B cell (primary cell): ENCODE measurements around the gene PTPN1. TPM values are rescaled to one million over a fixed set of nuclear protein-coding genes. Genes with fewer than 3 reads are reported as not detected.

Experiments used
- ATAC-seq: fragments of 200-7000 bp; cut with Tn5 transposase; one replicate; pipeline ENCODE4 v1.10.0; 2021; ENCODE audit warnings: low read depth, mild to moderate bottlenecking, moderate number of reproducible peaks, moderate library complexity
- CTCF ChIA-PET: fragments of 350-600 bp; sonication (Branson Sonifier 250); formaldehyde crosslinking; loops from one replicate; lab custom pipeline; 2021; ENCODE audit warnings: antibody characterized with exemption, inconsistent platforms; lab: Charles Lee
- POLR2A ChIA-PET: fragments of 350-600 bp; sonication (Branson Sonifier 250); formaldehyde crosslinking; loops from one replicate; lab custom pipeline; 2021; ENCODE audit warnings: antibody characterized with exemption; lab: Charles Lee
- DNase-seq: peaks from one replicate; pipeline ENCODE4 v3.0.0; 2013
- H2AFZ ChIP-seq: 2 replicates; pipeline ENCODE4 v1.6.1; 2012; ENCODE audit warnings: mild to moderate bottlenecking, low read depth, low read length; ENCODE audit not compliant: insufficient read depth, poor library complexity, severe bottlenecking
- H3K27ac ChIP-seq, 2 donors: 1 replicate in 1 of 2; 2 replicates in 1 of 2; pipeline ENCODE4 v1.5.1; 2012 to 2013; ENCODE audit warnings: low read length in 2 of 2, mild to moderate bottlenecking in 2 of 2, moderate library complexity in 1 of 2
- H3K27me3 ChIP-seq, 4 experiments: fragments of 200-600 bp in 1 of 4; sonication (generic) in 1 of 4; replicated peaks in 1 of 4; 1 replicate in 2 of 4; 2 replicates in 2 of 4; pipeline versions ENCODE4 v1.6.1 to v1.7.0; 2013 to 2016; ENCODE audit warnings: low read length in 3 of 4, mild to moderate bottlenecking in 2 of 4, mixed read lengths in 1 of 4, moderate library complexity in 1 of 4; ENCODE audit not compliant: insufficient read depth in 4 of 4, control insufficient read depth in 3 of 4; ENCODE audit errors: control extremely low read depth in 1 of 4
- H3K36me3 ChIP-seq, 2 experiments: replicated peaks in 1 of 2; 1 replicate in 1 of 2; 2 replicates in 1 of 2; pipeline versions ENCODE4 v1.6.1 to v1.7.1; 2013; ENCODE audit warnings: low read length in 1 of 2; ENCODE audit not compliant: insufficient read depth in 2 of 2, control insufficient read depth in 1 of 2; ENCODE audit errors: control extremely low read depth in 1 of 2, extremely low read depth in 1 of 2
- H3K4me1 ChIP-seq, 2 donors: fragments of 200-600 bp in 1 of 2; sonication (generic) in 1 of 2; 1 replicate in 1 of 2; 2 replicates in 1 of 2; pipeline versions ENCODE4 v1.5.1 to v1.6.1; 2013 to 2017; ENCODE audit warnings: low read length in 2 of 2; ENCODE audit not compliant: control insufficient read depth in 2 of 2, insufficient read depth in 2 of 2
- H3K4me2 ChIP-seq: replicated peaks from 2 replicates; pipeline ENCODE3; 2012; ENCODE audit warnings: mild to moderate bottlenecking, low read depth, low read length; ENCODE audit not compliant: poor library complexity, severe bottlenecking
- H3K4me3 ChIP-seq, 5 experiments: fragments of 200-600 bp in 1 of 5; sonication (generic) in 1 of 5; 1 replicate in 3 of 5; 2 replicates in 2 of 5; pipeline versions ENCODE4 v1.5.1 to v1.7.0; 2011 to 2016; ENCODE audit warnings: low read length in 4 of 5, mild to moderate bottlenecking in 4 of 5, low read depth in 2 of 5, control low read depth in 1 of 5, moderate library complexity in 1 of 5; ENCODE audit not compliant: insufficient read depth in 1 of 5; ENCODE audit errors: control extremely low read depth in 1 of 5, extremely low read depth in 1 of 5
- H3K79me2 ChIP-seq: fragments of 200-600 bp; sonication (generic); one replicate; pipeline ENCODE4 v1.6.0; 2016; ENCODE audit warnings: low read length; ENCODE audit not compliant: control insufficient read depth, insufficient read depth
- H3K9ac ChIP-seq: fragments of 200-600 bp; sonication (generic); 2 replicates; pipeline ENCODE4 v1.6.1; 2017; ENCODE audit warnings: mild to moderate bottlenecking, low read length, moderate library complexity
- H3K9me3 ChIP-seq, 3 donors: one replicate each; pipeline versions ENCODE4 v1.6.1 to v1.7.1; 2013; ENCODE audit warnings: low read length in 2 of 3; ENCODE audit not compliant: control insufficient read depth in 2 of 3, insufficient read depth in 1 of 3; ENCODE audit errors: control extremely low read depth in 1 of 3
- H4K20me1 ChIP-seq: 2 replicates; pipeline ENCODE4 v1.6.0; 2012; ENCODE audit warnings: mild to moderate bottlenecking, low read length; ENCODE audit not compliant: insufficient read depth, control insufficient read depth, poor library complexity, severe bottlenecking
- H3K27ac Mint-ChIP-seq: one replicate; pipeline ENCODE4 v1.8.0; 2021; ENCODE audit warnings: mixed read lengths
- H3K27me3 Mint-ChIP-seq: one replicate; pipeline ENCODE4 v1.8.0; 2021; ENCODE audit warnings: mixed read lengths
- H3K4me1 Mint-ChIP-seq: one replicate; pipeline ENCODE4 v1.8.0; 2021; ENCODE audit warnings: mixed read lengths
- H3K4me3 Mint-ChIP-seq: one replicate; pipeline ENCODE4 v1.8.0; 2021; ENCODE audit warnings: mixed read lengths
- H3K9me3 Mint-ChIP-seq: one replicate; pipeline ENCODE4 v1.8.0; 2022; ENCODE audit warnings: mixed read lengths; ENCODE audit not compliant: insufficient read depth
- EZH2 ChIP-seq: IDR thresholded peaks from 2 replicates; pipeline ENCODE4 v1.6.1; 2012; ENCODE audit warnings: borderline replicate concordance, low read depth, mild to moderate bottlenecking, moderate library complexity, low read length; ENCODE audit not compliant: insufficient read depth, poor library complexity, severe bottlenecking
- WGBS: methylation state at CpG from one replicate; pipeline ENCODE4 v1.1.5; 2013; ENCODE audit warnings: missing lambda C conversion rate; ENCODE audit not compliant: insufficient coverage; 5-methylcytosine and 5-hydroxymethylcytosine counted together
- intact Hi-C: fragments of 100-400 bp; cut with micrococcal nuclease; formaldehyde crosslinking; loops from one replicate; pipeline ENCODE4 v1.10.0; 2022
- polyA plus RNA-seq: library from polyadenylated mRNA; depleted of rRNA; stranded (reverse); fragments of >200 nt; gene quantifications from 2 replicates; pipeline ENCODE4 v1.2.3, GENCODE V29; 2012
- total RNA-seq, 2 donors: library from RNA; stranded (reverse); fragments of 120-200 nt in 1 of 2; gene quantifications; 1 replicate in 1 of 2; 2 replicates in 1 of 2; pipeline versions ENCODE4 v1.2.3 to v1.2.4, GENCODE V29; 2013 to 2022
- TF ChIP-seq, protein P1 (sequence below): fragments of 200-600 bp; IDR thresholded peaks from one replicate; pipeline ENCODE4 v1.8.0; 2022; ENCODE audit warnings: antibody characterized with exemption, mild to moderate bottlenecking

The PTPN1 gene
- total and polyA plus RNA-seq, 2 donors (not counting 1 experiment from before 2014, with no cell fraction given), result 77.4 to 134 TPM

- intact Hi-C loops, result loop anchor here (1.0 to 5.0 kb wide), 3 partner anchors 107 to 279 kb away; partner anchors contain the start of gene CEBPB
- no peak for ATAC-seq
- CTCF ChIA-PET, result interaction anchor here (0.5 to 13.1 kb wide), 39 partner anchors 8 to 501 kb away, joined by 3 to 169 read pairs (median 4); partner anchors contain the start of gene CEBPB
- no peaks in the 10 kb centered on the region for H3K79me2 ChIP-seq
- no peak overlapping the region for H3K27ac ChIP-seq
- Mint-ChIP-seq H3K4me3 (no peak overlapping the region), H3K4me1 (peaks cover 3% of the 10 kb centered on the region), H3K27me3 (no peaks in the 10 kb centered on the region), H3K27ac (no peak overlapping the region), H3K9me3 (no peaks in the 10 kb centered on the region)
- H3K9ac ChIP-seq, result no peak overlapping the region
- POLR2A ChIA-PET, result no interaction called here
- TF ChIP-seq, protein P1, sequence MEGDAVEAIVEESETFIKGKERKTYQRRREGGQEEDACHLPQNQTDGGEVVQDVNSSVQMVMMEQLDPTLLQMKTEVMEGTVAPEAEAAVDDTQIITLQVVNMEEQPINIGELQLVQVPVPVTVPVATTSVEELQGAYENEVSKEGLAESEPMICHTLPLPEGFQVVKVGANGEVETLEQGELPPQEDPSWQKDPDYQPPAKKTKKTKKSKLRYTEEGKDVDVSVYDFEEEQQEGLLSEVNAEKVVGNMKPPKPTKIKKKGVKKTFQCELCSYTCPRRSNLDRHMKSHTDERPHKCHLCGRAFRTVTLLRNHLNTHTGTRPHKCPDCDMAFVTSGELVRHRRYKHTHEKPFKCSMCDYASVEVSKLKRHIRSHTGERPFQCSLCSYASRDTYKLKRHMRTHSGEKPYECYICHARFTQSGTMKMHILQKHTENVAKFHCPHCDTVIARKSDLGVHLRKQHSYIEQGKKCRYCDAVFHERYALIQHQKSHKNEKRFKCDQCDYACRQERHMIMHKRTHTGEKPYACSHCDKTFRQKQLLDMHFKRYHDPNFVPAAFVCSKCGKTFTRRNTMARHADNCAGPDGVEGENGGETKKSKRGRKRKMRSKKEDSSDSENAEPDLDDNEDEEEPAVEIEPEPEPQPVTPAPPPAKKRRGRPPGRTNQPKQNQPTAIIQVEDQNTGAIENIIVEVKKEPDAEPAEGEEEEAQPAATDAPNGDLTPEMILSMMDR, result no peak
- no peak for TF ChIP-seq EZH2
- no peaks in the 10 kb centered on the region for H3K36me3 ChIP-seq
- peak overlapping the region; percentile 54 for H3K4me2 ChIP-seq
- peak overlapping the region; percentile 60 for H2AFZ ChIP-seq
- no peaks in the 10 kb centered on the region for H4K20me1 ChIP-seq
- DNase-seq, result no peak
- 63% methylated on average over 5 of the region's 14 CpGs for WGBS
- no peaks in the 10 kb centered on the region for H3K9me3 ChIP-seq
- peaks cover 3 to 7% of the 10 kb centered on the region in 2 donors for H3K4me1 ChIP-seq
- no peak overlapping the region for H3K4me3 ChIP-seq
- peaks cover 0 to 5% (median 1%) of the 10 kb centered on the region in 4 experiments for H3K27me3 ChIP-seq
Observed at GRCh38 chr20:50464725-50465650, 45.2 kb upstream of the PTPN1 start.

- POLR2A ChIA-PET, result no interaction called here
- Histone ChIP-seq H3K4me2 (no peak overlapping the region), H2AFZ (no peak overlapping the region), H3K9ac (no peak overlapping the region), H3K4me3 (no peak overlapping the region), H4K20me1 (no peaks in the 10 kb centered on the region), H3K4me1 (peaks cover 16 to 27% of the 10 kb centered on the region in 2 donors), H3K36me3 (no peaks in the 10 kb centered on the region), H3K27ac (no peak overlapping the region), H3K79me2 (no peaks in the 10 kb centered on the region), H3K9me3 (no peaks in the 10 kb centered on the region), H3K27me3 (peaks cover 0 to 5% (median 2%) of the 10 kb centered on the region in 4 experiments)
- Mint-ChIP-seq H3K9me3 (no peaks in the 10 kb centered on the region), H3K4me3 (no peak overlapping the region), H3K4me1 (peaks cover 21% of the 10 kb centered on the region), H3K27me3 (no peaks in the 10 kb centered on the region), H3K27ac (no peak overlapping the region)
- no peak for ATAC-seq
- DNase-seq, result no peak
- intact Hi-C loops, result no loop called here
- TF ChIP-seq, protein P1, result no peak
- TF ChIP-seq EZH2, result no peak
- CTCF ChIA-PET, result interaction anchor here (0.8 to 13.1 kb wide), 7 partner anchors 12 to 286 kb away, joined by 3 to 169 read pairs (median 13); partner anchors contain the start of gene CEBPB
- 100% methylated on average over 3 of the region's 6 CpGs for WGBS
Observed at GRCh38 chr20:50467174-50467573, 43.0 kb upstream of the PTPN1 start.
